HTERT RPE-1 (cell line): ENCODE measurements around the gene SIPA1L3.
"Not testable (repeated sequence)": the region's sequence is repeated elsewhere in the genome, so short reads cannot be mapped to it uniquely, and the experiment has no call there.

Experiments used
- in situ Hi-C: fragments of 300-500 bp; cut with MboI; formaldehyde crosslinking; loops from 4 replicates; pipeline ENCODE4 v1.14.3; 2020; ENCODE audit warnings: low sequenced_read_pairs

The SIPA1L3 gene

GRCh38 chr19:38061294-38061693 lies 154.3 kb downstream of the SIPA1L3 start:
- in situ Hi-C loops, result no loop called here

DNA sequence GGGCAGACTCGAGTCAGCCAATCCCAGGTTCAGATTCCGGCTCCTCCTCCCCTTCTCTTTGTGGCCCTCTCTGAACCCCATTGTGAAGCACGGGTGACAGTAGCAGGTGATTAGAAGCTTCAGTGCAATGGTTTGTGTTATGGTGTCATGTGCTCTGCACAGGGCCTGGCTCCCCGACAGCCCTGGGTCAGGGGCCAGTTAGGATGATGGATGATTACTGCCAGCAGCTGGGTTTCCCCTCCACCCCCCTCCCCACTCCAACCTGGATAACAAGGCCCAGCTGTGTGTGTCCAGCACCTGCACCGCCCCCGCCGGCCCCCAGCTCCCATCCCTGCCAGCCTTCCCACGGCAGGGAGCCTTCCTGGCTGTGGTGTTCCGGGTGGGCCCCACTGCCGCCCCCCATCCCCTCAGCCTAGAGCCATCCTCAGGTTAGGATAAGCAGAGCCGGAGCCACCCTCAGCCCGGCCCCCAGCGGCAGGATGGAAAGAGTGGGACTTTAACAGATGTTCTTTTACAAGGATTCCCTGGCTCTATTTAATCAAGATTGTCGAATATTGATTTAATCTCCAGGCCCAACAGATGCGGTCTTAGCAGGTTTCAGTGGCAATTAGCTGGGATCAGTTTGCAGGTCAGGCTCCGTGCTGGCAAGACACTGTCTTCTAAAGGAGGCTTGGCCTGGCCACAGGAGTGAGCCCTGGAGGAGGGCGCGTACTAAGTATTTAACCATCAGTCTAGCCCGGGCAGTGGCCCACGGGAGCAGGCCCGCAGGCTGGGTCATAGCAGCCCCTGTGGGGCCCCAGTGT lies 156.2 kb downstream of the SIPA1L3 start:
- in situ Hi-C loops, result no loop called here

DNA sequence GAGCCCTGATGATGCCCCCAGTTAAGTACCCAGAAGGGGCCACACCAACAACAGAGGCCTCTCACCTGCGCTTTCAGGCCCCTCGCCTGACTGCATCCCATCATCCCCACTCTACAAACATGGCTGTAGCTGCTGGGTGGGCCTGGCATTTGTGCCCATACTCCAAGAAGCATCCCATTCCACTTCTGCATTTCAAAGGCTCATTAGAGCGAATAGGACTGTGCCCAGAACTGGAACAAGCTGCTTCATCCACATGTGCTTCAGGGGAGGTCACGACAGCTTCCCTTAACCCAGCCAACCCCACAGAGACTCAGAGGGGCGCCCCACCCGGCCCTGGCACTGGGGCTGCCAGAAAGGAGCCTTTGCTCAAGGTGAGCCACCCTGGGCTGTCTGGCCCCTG lies 156.9 kb downstream of the SIPA1L3 start:
- in situ Hi-C loops, result no loop called here

GRCh38 chr19:38064661-38065425 lies 157.8 kb downstream of the SIPA1L3 start:
- in situ Hi-C loops, result no loop called here

DNA sequence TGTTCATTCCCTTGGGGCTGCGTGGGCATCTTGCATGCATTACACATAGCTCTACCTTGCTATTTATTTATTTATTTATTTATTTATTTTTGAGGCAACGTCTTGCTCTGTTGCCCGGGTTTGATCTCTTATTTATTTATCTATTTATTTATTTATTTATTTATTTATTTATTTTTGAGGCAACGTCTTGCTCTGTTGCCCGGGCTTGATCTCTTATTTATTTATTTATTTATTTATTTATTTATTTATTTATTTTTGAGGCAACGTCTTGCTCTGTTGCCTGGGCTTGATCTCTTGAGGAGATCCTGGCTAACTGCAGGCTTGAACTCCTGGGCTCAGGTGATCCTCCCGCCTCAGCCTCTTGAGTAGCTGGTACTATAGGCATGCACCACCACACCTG lies 158.8 kb downstream of the SIPA1L3 start:
- in situ Hi-C loops, result not testable (repeated sequence)

- in situ Hi-C loops, result no loop called here
These were observed 161.8 kb downstream of the SIPA1L3 start for GRCh38 chr19:38068826-38069225.

DNA sequence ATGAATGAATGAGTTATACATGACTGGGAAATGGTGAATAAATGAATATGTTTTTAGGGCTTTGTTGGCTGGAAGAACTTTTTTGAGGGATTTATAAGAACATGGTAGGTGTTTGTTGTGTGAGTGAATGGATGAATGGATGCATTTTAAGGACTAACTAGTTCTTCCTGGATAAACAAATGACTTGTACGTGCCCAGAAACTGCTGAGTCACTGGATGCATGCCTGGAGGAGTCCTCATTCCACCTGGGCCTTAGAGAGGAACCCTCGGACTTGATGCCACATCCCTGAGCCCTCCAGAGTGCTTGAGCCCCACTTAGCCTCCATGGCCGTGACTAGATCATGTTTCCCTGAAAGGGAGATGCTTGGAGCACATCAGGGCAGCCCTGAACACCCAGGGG lies 163.6 kb downstream of the SIPA1L3 start:
- in situ Hi-C loops, result no loop called here

DNA sequence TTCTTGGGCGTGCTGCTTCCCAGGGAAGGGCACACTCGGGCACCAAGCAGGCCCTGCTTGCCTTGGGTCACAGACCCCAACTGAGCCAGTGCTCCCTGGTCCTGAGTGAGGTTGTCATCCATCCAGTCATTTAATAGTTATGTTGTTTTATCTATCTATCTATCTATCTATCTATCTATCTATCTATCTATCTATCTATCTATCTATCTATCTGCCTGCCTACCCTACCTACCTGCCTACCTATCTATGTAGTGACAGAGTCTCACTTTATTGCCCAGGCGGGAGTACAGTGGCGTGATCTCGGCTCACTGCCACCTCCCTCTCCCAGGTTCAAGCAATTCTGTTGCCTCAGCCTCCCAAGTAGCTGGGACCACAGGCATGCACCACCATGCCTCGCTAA lies 164.0 kb downstream of the SIPA1L3 start:
- in situ Hi-C loops, result not testable (repeated sequence)

GRCh38 chr19:38071647-38072046 lies 164.6 kb downstream of the SIPA1L3 start:
- in situ Hi-C loops, result no loop called here

DNA sequence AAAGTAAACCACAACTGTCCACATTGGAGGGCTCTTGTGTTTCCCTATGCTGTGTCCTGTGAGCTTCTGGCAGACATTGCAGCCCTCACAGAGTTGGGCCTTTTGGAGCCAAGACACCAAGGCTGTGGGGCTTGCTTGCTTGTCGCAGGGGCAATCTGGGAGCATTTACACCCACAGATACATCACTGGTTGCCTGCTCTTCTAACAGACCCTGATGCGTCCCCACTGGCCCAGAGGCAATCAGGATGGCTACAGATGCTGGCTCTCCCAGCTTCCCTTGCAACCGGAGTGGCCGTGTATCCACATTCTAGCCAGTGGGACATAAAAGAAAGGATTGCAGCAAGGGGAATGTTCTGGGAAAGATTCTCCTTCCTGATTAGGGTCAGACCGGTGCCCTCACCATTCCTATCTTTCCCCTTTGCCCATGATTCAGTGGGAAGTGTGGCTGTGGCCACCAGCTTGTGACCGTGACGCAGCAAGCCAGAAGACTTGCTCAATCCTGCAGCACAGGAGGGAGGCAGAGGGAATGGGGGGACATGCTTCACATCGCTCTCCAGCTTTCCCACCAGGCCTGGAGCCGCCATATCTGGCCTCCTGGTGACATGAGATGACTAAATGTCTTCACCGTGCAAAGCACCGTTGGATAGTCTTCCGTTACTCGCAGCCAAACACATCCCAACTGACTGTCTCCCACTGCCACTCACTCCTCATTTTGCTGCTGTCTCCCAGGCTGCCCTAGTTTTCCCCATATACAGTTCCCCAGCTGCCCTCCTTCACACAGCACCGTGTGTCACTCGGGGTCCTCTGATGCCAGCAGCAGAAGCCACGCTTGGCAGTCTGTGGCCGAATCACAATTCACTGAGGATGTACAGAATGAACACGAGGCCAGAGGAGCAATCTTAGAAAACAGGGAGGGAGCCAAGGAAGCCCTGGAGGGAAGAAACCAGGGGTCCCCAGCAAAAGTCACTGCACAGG lies 166.1 kb downstream of the SIPA1L3 start:
- in situ Hi-C loops, result no loop called here

DNA sequence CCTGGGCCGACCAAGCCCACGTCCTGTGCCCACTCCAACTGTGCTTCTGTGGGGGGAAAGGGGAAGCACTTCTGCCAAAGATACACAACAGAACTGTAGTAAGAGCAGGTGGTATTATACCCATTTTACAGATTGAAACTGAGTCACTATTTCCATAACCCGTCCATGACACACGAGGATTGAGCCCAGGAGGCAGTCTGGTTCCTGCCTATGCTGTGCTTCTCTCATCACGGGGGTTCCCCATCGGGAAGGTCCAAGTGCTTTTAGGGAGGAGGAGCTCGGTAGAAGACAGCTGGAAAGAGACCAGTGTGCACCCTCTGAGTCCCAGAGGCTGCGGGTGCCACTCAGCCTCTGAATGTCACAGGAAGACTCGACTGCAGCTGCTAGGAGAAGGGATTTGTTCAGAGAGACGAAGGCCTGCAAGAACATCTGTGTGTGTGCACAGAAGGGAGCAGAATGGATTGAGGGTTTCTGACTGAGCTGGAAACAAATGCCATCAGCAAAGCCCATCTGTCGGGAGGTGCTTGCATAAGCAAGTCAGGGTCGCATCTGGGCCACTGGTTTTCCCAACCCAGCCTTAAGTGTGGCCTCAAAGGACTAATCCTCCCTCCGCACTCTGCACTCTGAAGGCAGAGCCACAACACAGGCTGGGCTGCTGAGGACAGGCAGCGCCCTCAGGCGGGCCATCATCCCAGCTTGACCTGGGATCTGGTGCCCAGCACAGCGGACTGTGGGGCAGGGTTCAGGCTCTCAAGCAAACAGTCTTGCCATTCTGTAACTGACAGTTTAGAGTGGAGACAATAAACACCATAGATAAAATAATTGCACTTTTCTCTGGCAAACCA lies 167.1 kb downstream of the SIPA1L3 start:
- in situ Hi-C loops, result no loop called here

- in situ Hi-C loops, result no loop called here
These were observed 169.3 kb downstream of the SIPA1L3 start for GRCh38 chr19:38076337-38076736.

DNA sequence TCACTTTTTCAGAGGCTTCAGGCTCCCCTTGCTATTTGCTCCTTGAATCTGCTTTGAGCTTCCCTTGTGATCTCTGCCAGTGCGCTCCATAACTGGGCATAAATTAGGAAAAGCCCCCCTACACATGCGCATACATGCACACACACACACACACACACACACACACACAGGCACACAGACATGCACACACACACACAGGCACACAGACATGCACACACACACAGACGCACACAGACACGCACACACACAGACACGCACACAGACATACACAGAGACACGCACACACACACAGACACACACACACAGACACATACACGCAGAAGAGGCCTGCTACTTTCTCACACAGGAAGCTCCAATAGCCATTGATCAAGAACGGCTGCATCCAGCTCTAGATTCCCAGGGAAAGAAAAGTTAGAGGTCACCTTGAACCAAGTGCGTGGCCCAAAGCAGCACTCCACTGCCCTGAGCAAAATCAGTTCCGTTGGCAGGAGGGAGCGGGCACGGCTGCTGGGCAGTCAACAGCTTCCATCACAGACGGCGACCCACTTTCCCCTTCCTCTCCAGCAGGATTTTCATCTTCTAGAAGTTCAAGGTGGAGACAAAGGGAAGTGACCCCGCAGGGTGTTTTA lies 171.4 kb downstream of the SIPA1L3 start:
- in situ Hi-C loops, result no loop called here

DNA sequence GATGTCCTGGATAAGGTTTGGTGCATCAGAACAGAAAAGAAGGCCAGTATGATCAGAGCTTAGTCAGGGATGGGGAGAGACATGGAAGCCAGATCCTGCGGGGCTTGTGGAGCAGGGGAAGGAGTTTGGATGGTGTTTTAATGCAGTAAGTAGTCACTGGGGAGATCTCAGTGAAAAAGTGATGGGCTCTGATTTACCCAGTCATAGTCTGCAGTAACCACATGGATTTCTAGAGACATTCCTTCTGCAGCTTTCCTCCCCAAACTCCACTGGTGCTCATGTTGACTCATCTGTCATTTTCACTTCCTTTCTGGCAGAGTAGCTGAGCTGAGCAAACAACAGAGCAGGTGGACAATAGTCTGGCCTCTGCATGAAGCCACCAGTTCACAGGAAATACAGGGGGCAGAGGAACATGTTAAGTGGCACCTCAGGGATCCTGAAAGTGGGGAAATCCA lies 172.9 kb downstream of the SIPA1L3 start:
- in situ Hi-C loops, result no loop called here

DNA sequence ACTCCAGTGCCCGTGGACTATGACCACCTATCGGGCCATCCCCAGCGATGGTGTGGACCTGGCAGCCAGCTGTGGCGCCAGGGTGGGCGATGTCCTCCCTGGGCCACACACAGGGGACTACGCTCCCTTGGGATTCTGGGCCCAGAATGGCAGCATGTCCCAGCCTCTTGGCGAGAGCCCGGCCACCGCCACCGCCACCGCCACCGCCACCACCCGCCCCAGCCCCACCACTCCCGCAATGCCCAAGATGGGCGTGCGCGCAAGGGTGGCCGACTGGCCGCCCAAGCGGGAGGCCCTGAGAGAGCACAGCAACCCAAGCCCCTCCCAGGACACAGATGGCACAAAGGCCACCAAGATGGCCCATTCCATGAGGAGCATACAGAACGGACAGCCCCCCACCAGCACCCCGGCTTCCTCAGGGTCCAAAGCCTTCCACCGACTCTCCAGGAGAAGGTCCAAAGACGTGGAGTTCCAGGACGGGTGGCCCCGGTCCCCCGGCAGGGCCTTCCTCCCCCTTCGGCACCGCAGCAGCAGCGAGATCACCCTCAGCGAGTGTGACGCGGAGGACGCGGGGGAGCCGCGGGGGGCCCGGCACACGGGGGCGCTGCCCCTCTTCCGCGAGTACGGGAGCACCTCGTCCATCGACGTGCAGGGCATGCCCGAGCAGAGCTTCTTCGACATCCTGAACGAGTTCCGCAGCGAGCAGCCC lies 174.7 kb downstream of the SIPA1L3 start:
- in situ Hi-C loops, result no loop called here

GRCh38 chr19:38082256-38083118 lies 175.5 kb downstream of the SIPA1L3 start:
- in situ Hi-C loops, result no loop called here

GRCh38 chr19:38084196-38084595 lies 177.2 kb downstream of the SIPA1L3 start:
- in situ Hi-C loops, result no loop called here

DNA sequence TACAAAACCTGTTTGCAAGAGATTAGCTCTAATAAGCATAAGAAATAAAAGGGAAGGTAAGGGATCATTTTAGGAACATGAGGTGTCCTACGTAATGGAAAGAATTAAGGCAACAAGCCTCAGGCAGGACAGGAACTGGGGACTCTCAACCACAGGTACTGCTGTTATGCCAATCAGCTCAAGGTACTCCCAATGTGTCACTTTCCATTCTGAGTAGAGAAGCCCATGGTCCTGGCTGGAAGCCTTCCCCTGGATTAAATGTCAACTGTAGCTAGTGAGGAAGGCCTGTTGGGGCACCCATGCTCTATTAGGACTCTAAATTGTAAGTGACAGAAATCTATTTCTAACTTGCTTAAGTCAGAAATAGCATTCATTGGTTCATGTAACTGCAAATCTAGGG lies 182.4 kb downstream of the SIPA1L3 start:
- in situ Hi-C loops, result no loop called here
